Natural killer cell (primary cell): Measurements from ENCODE around the gene MED13L. TPM values are rescaled to one million over a fixed set of nuclear protein-coding genes. Genes with fewer than 3 reads are reported as not detected.

Experiments used
- ATAC-seq, 3 donors: fragments of 150-1000 bp in 2 of 3; fragments of 200-7000 bp in 1 of 3; cut with Tn5 transposase; 1 replicate in 1 of 3; 2 replicates in 2 of 3; pipeline ENCODE4 v1.10.0; 2021; ENCODE audit warnings: mild to moderate bottlenecking in 2 of 3, moderate library complexity in 2 of 3
- DNase-seq, 2 donors: peaks; one replicate each; pipeline versions ENCODE4 v3.0.0 to v3.0.0-alpha.2; 2013 to 2021; ENCODE audit warnings: mixed read lengths in 1 of 2
- H3K27ac ChIP-seq: one replicate; pipeline ENCODE4 v1.5.1; 2013; ENCODE audit warnings: mild to moderate bottlenecking, low read length
- H3K27me3 ChIP-seq: one replicate; pipeline ENCODE4 v1.6.1; 2013; ENCODE audit warnings: low read length; ENCODE audit not compliant: control insufficient read depth, insufficient read depth
- H3K36me3 ChIP-seq: one replicate; pipeline ENCODE4 v1.6.1; 2013; ENCODE audit warnings: low read length; ENCODE audit not compliant: control insufficient read depth, insufficient read depth
- H3K4me1 ChIP-seq: one replicate; pipeline ENCODE4 v1.6.1; 2013; ENCODE audit warnings: low read length; ENCODE audit not compliant: control insufficient read depth, insufficient read depth
- H3K4me3 ChIP-seq: one replicate; pipeline ENCODE4 v1.5.1; 2013; ENCODE audit warnings: low read length
- H3K9me3 ChIP-seq: one replicate; pipeline ENCODE4 v1.6.1; 2013; ENCODE audit warnings: low read length; ENCODE audit not compliant: control insufficient read depth, insufficient read depth
- H3K27ac Mint-ChIP-seq, 2 donors: one replicate each; pipeline ENCODE4 v1.8.0; 2022; ENCODE audit warnings: mild to moderate bottlenecking in 2 of 2, mixed read lengths in 2 of 2, moderate library complexity in 1 of 2
- H3K27me3 Mint-ChIP-seq, 2 donors: one replicate each; pipeline ENCODE4 v1.8.0; 2022; ENCODE audit warnings: low read depth in 2 of 2, mixed read lengths in 2 of 2
- H3K36me3 Mint-ChIP-seq: one replicate; pipeline ENCODE4 v1.8.0; 2022; ENCODE audit warnings: mixed read lengths
- H3K4me1 Mint-ChIP-seq, 2 donors: one replicate each; pipeline ENCODE4 v1.8.0; 2022; ENCODE audit warnings: mixed read lengths in 2 of 2
- H3K4me3 Mint-ChIP-seq: one replicate; pipeline ENCODE4 v1.8.0; 2022; ENCODE audit warnings: mild to moderate bottlenecking, moderate library complexity, mixed read lengths
- H3K9me3 Mint-ChIP-seq, 2 donors: one replicate each; pipeline ENCODE4 v1.8.0; 2022; ENCODE audit warnings: mixed read lengths in 2 of 2
- CTCF ChIP-seq: fragments of 200-600 bp; IDR thresholded peaks from one replicate; pipeline ENCODE4 v1.8.0; 2022; ENCODE audit warnings: antibody characterized with exemption
- WGBS: methylation state at CpG from one replicate; pipeline ENCODE4 v1.1.7; 2013; ENCODE audit warnings: missing lambda C conversion rate; ENCODE audit not compliant: insufficient coverage; 5-methylcytosine and 5-hydroxymethylcytosine counted together
- intact Hi-C: fragments of 100-400 bp; cut with micrococcal nuclease; formaldehyde crosslinking; loops from one replicate; pipeline ENCODE4 v1.14.2; 2022
- total RNA-seq, 4 donors: library from RNA; stranded (reverse); fragments of 120-200 nt in 1 of 4; gene quantifications; one replicate each; pipeline versions ENCODE4 v1.2.3 to v1.2.4, GENCODE V29; 2013 to 2022

MED13L gene
- total RNA-seq, 3 donors from 2014 or later (not counting 1 experiment from before 2014, with no cell fraction given), result 237 to 316 (median 240) TPM

DNA sequence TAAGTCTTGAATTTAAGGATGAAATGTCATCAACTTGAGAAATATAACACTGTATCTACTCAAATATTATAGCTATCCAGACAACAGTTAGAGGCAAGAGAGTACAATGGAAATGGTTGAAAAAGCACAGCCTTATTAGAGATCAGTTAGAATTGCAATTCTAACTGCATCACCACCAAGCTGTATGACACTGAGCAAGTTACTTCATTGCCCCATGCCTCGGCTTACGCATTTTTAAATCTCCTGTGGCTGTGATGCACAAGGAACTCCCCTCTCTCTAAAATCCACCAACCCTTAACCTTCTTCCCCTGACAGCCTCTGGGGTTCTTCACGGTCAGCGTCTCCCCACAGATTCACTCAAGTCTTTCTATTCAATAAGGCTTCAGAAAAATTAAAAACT is 75.1 kb downstream of the MED13L start:
- Mint-ChIP-seq H3K36me3 (no peaks in the 10 kb centered on the region), H3K27ac (peak overlapping the region; percentile 19 to 47), H3K27me3 (no peaks in the 10 kb centered on the region), H3K9me3 (no peaks in the 10 kb centered on the region), H3K4me3 (no peak overlapping the region), H3K4me1 (peaks cover 56 to 74% of the 10 kb centered on the region in 2 donors)
- no peak for ATAC-seq
- Histone ChIP-seq H3K4me3 (no peak overlapping the region), H3K9me3 (no peaks in the 10 kb centered on the region), H3K4me1 (no peaks in the 10 kb centered on the region), H3K27me3 (no peaks in the 10 kb centered on the region), H3K36me3 (no peaks in the 10 kb centered on the region), H3K27ac (no peak overlapping the region)
- no peak for TF ChIP-seq CTCF
- intact Hi-C loops, result no loop called here
- 89% methylated on average over 3 of the region's 4 CpGs for WGBS
- DNase-seq, result no peak

- Histone ChIP-seq H3K36me3 (no peaks in the 10 kb centered on the region), H3K4me3 (no peak overlapping the region), H3K4me1 (no peaks in the 10 kb centered on the region), H3K27ac (no peak overlapping the region), H3K9me3 (no peaks in the 10 kb centered on the region), H3K27me3 (no peaks in the 10 kb centered on the region)
- Mint-ChIP-seq H3K9me3 (no peaks in the 10 kb centered on the region), H3K36me3 (no peaks in the 10 kb centered on the region), H3K27ac (no peak overlapping the region), H3K27me3 (no peaks in the 10 kb centered on the region), H3K4me3 (no peak overlapping the region), H3K4me1 (peaks cover 56 to 74% of the 10 kb centered on the region in 2 donors)
- DNase-seq, result no peak
- no peak for TF ChIP-seq CTCF
- intact Hi-C loops, result no loop called here
- ATAC-seq, result no peak
- 95% methylated on average over 1 of the region's 1 CpG for WGBS
Measured at GRCh38 chr12:116201908-116202307, 75.6 kb downstream of the MED13L start.

GRCh38 chr12:116201359-116201758 is 76.1 kb downstream of the MED13L start:
- no peaks in the 10 kb centered on the region for H3K9me3 ChIP-seq
- H3K4me3 ChIP-seq, result no peak overlapping the region
- no peak for TF ChIP-seq CTCF
- Mint-ChIP-seq H3K27ac (no peak overlapping the region), H3K4me3 (no peak overlapping the region), H3K27me3 (no peaks in the 10 kb centered on the region), H3K36me3 (no peaks in the 10 kb centered on the region), H3K9me3 (no peaks in the 10 kb centered on the region), H3K4me1 (peaks cover 57 to 72% of the 10 kb centered on the region in 2 donors)
- 100% methylated on average over 1 of the region's 2 CpGs for WGBS
- H3K27ac ChIP-seq, result no peak overlapping the region
- ATAC-seq (no peak), DNase-seq (no peak)
- H3K36me3 ChIP-seq, result no peaks in the 10 kb centered on the region
- intact Hi-C loops, result no loop called here
- H3K4me1 ChIP-seq, result no peaks in the 10 kb centered on the region
- H3K27me3 ChIP-seq, result no peaks in the 10 kb centered on the region

- Histone ChIP-seq H3K4me1 (no peaks in the 10 kb centered on the region), H3K36me3 (no peaks in the 10 kb centered on the region), H3K9me3 (no peaks in the 10 kb centered on the region), H3K27ac (no peak overlapping the region), H3K27me3 (no peaks in the 10 kb centered on the region), H3K4me3 (no peak overlapping the region)
- no peak overlapping the region for H3K27ac Mint-ChIP-seq
- H3K4me1 Mint-ChIP-seq, result peaks cover 59 to 73% of the 10 kb centered on the region in 2 donors
- intact Hi-C loops, result no loop called here
- H3K36me3 Mint-ChIP-seq, result no peaks in the 10 kb centered on the region
- ATAC-seq, result no peak
- no peak for DNase-seq
- no CpG with 5 or more reads among the region's 1 CpG for WGBS
- H3K9me3 Mint-ChIP-seq, result no peaks in the 10 kb centered on the region
- TF ChIP-seq CTCF, result no peak
- no peak overlapping the region for H3K4me3 Mint-ChIP-seq
- H3K27me3 Mint-ChIP-seq, result no peaks in the 10 kb centered on the region
Measured at GRCh38 chr12:116200812-116201211, 76.7 kb downstream of the MED13L start.
